Stimulated activated naive CD8-positive, alpha-beta T cell treated with anti-CD3 and anti-CD28 coated beads, Interleukin-15, Interleukin-2, amounts not matched to agents 100 U/mL and 50 U/mL, for 24 hours (primary cell): Measurements from ENCODE around the gene PINK1.
A peak's percentile ranks its signal among the peaks of the same experiment; 100 is the strongest.
"Not testable (repeated sequence)": the region's sequence is repeated elsewhere in the genome, so short reads cannot be mapped to it uniquely, and the experiment has no call there.

ENCODE experiments used
- ATAC-seq: fragments of 150-1000 bp; cut with Tn5 transposase; one replicate; pipeline ENCODE4 v1.10.0; 2021
- DNase-seq: peaks from one replicate; pipeline ENCODE4 v3.0.0; 2021

PINK1 gene

GRCh38 chr1:20648438-20648837, 15.2 kb downstream of the PINK1 start:
- DNase-seq (no peak), ATAC-seq (no peak)

GRCh38 chr1:20648946-20649345, 15.7 kb downstream of the PINK1 start:
- no peak for DNase-seq
- no peak for ATAC-seq

- ATAC-seq (no peak), DNase-seq (no peak)
Observed at GRCh38 chr1:20652300-20652699, 19.0 kb downstream of the PINK1 start.

- DNase-seq = no peak
Observed at GRCh38 chr1:20654104-20654690, 20.9 kb downstream of the PINK1 start.

GRCh38 chr1:20657024-20657423, 23.8 kb downstream of the PINK1 start:
- DNase-seq (no peak), ATAC-seq (no peak)

More at GRCh38 chr1:20654104-20654690, 20.9 kb downstream of the PINK1 start:
- no peak for ATAC-seq

- ATAC-seq (no peak), DNase-seq (no peak)
Observed at GRCh38 chr1:20658166-20658915, 25.1 kb downstream of the PINK1 start.

GRCh38 chr1:20660363-20660762, 27.1 kb downstream of the PINK1 start:
- DNase-seq = no peak
- ATAC-seq = no peak

GRCh38 chr1:20660847-20661206, 27.6 kb downstream of the PINK1 start:
- DNase-seq = peak; percentile 27
- ATAC-seq = no peak

- peak; percentile 99 for ATAC-seq
- DNase-seq = peak; percentile 94
Observed at GRCh38 chr1:20661207-20662109, 28.2 kb downstream of the PINK1 start, which contains the start of gene DDOST. TSS of gene DDOST (minus strand) at chr1:20661369. CDS start at chr1:20661350, 19 bp downstream.

GRCh38 chr1:20662110-20662475, 28.8 kb downstream of the PINK1 start:
- ATAC-seq (no peak), DNase-seq (no peak)

GRCh38 chr1:20663365-20663764, 30.1 kb downstream of the PINK1 start:
- ATAC-seq = no peak
- DNase-seq = no peak

- DNase-seq = no peak
- ATAC-seq = no peak
Observed at GRCh38 chr1:20663969-20664715, 30.9 kb downstream of the PINK1 start.

GRCh38 chr1:20665726-20666125, 32.5 kb downstream of the PINK1 start:
- no peak for ATAC-seq
- DNase-seq = no peak

- ATAC-seq (no peak), DNase-seq (no peak)
Observed at GRCh38 chr1:20666146-20666545, 32.9 kb downstream of the PINK1 start.

- ATAC-seq (peak; percentile 76), DNase-seq (no peak)
Observed at GRCh38 chr1:20666804-20667203, 33.5 kb downstream of the PINK1 start.

GRCh38 chr1:20668581-20668980, 35.3 kb downstream of the PINK1 start:
- ATAC-seq = no peak
- no peak for DNase-seq

- ATAC-seq (no peak), DNase-seq (no peak)
Observed at GRCh38 chr1:20670936-20671335, 37.7 kb downstream of the PINK1 start.

GRCh38 chr1:20672265-20672632, 39.0 kb downstream of the PINK1 start:
- ATAC-seq (no peak), DNase-seq (no peak)

- not testable (repeated sequence) for DNase-seq, ATAC-seq
Observed at GRCh38 chr1:20673626-20674025, 40.4 kb downstream of the PINK1 start.

GRCh38 chr1:20678599-20678998, 45.3 kb downstream of the PINK1 start:
- no peak for DNase-seq
- ATAC-seq = no peak

- no peak for ATAC-seq
- DNase-seq = no peak
Observed at GRCh38 chr1:20680269-20680668, 47.0 kb downstream of the PINK1 start.

- DNase-seq (no peak), ATAC-seq (no peak)
Observed at GRCh38 chr1:20681999-20682398, 48.7 kb downstream of the PINK1 start.
